HepG2 (cell line): ENCODE results near the gene RUSF1. TPM values are rescaled to one million over a fixed set of nuclear protein-coding genes. Genes with fewer than 3 reads are reported as not detected.

Source experiments
- ATAC-seq: fragments of 200-7000 bp; cut with Tn5 transposase; 3 replicates; pipeline ENCODE4 v1.9.1; 2020; ENCODE audit warnings: mild to moderate bottlenecking, moderate library complexity
- BruUV-seq: library from RNA; stranded (reverse); fragments of 400-500 nt; replicated peaks from 2 replicates; lab custom pipeline; 2021; lab: Mats Ljungman, UMichigan
- CTCF ChIA-PET: fragments of 300-600 bp; formaldehyde crosslinking; extraction: SDS; loops from one replicate; lab custom pipeline; 2021; ENCODE audit warnings: low total read pairs, inconsistent platforms, low intra/inter-chr PET ratio; lab: Yijun Ruan, JAX
- POLR2A ChIA-PET: fragments of 350-600 bp; sonication (Branson Sonifier 250); formaldehyde crosslinking; loops from one replicate; lab custom pipeline; 2020; ENCODE audit warnings: antibody characterized with exemption, inconsistent platforms; lab: Yijun Ruan, JAX
- DNase-seq: peaks from one replicate; pipeline ENCODE4 v3.0.0-alpha.2; 2015; ENCODE audit warnings: low spot score
- FAIRE-seq: peaks from 3 replicates; lab custom pipeline; 2011; peaks lifted over from hg19 to GRCh38; lab: Jason Lieb, UNC
- H2AFZ ChIP-seq: one replicate; pipeline ENCODE4 v1.6.1; 2011; ENCODE audit warnings: low read length, inconsistent platforms
- H3K27ac ChIP-seq: fragments of 300-600 bp; 3 replicates; pipeline ENCODE4 v1.8.0; 2011; ENCODE audit warnings: mixed run types, mild to moderate bottlenecking, mixed read lengths, low read length, inconsistent platforms; ENCODE audit not compliant: insufficient read depth; ENCODE audit errors: extremely low read length
- H3K27me3 ChIP-seq, 2 experiments: fragments of 200-600 bp in 1 of 2; 2 replicates in 1 of 2; 3 replicates in 1 of 2; pipeline versions ENCODE4 v1.6.0 to v1.8.0; 2011; ENCODE audit warnings: low read length in 2 of 2, mild to moderate bottlenecking in 2 of 2, moderate library complexity in 2 of 2, inconsistent platforms in 1 of 2; ENCODE audit not compliant: insufficient read depth in 2 of 2, control insufficient read depth in 1 of 2
- H3K36me3 ChIP-seq, 2 experiments: fragments of 200-600 bp in 1 of 2; replicated peaks in 1 of 2; 2 replicates in 1 of 2; 3 replicates in 1 of 2; pipeline versions ENCODE4 v1.5.1 to v1.8.0; 2011; ENCODE audit warnings: low read length in 2 of 2, inconsistent platforms in 1 of 2; ENCODE audit not compliant: insufficient read depth in 2 of 2, control insufficient read depth in 1 of 2
- H3K4me1 ChIP-seq: 2 replicates; pipeline ENCODE4 v1.5.1; 2012; ENCODE audit warnings: low read length, inconsistent platforms; ENCODE audit not compliant: insufficient read depth
- H3K4me2 ChIP-seq: 2 replicates; pipeline ENCODE4 v1.6.0; 2011; ENCODE audit warnings: low read depth, low read length, inconsistent platforms
- H3K4me3 ChIP-seq, 3 experiments: fragments of 200-600 bp in 1 of 3; sonication (generic), shearing (Covaris generic) in 1 of 3; replicated peaks in 1 of 3; 2 replicates each; pipeline ENCODE4 v1.5.1; 2011 to 2016; ENCODE audit warnings: low read length in 3 of 3, inconsistent platforms in 2 of 3, low read depth in 2 of 3, mild to moderate bottlenecking in 2 of 3, control low read depth in 1 of 3, mixed read lengths in 1 of 3; ENCODE audit not compliant: insufficient read depth in 1 of 3
- H3K79me2 ChIP-seq: one replicate; pipeline ENCODE4 v1.6.1; 2011; ENCODE audit warnings: low read length, inconsistent platforms; ENCODE audit not compliant: insufficient read depth
- H3K9ac ChIP-seq: 2 replicates; pipeline ENCODE4 v1.6.0; 2011; ENCODE audit warnings: mild to moderate bottlenecking, low read depth, low read length, inconsistent platforms; ENCODE audit not compliant: insufficient read depth
- H3K9me3 ChIP-seq: 2 replicates; pipeline ENCODE4 v1.5.1; 2012; ENCODE audit warnings: mild to moderate bottlenecking, low read length
- H4K20me1 ChIP-seq: 2 replicates; pipeline ENCODE4 v1.6.0; 2011; ENCODE audit warnings: inconsistent platforms, mild to moderate bottlenecking, low read length, moderate library complexity; ENCODE audit not compliant: insufficient read depth
- DNMT1 ChIP-seq: sonication (generic); formaldehyde crosslinking; IDR thresholded peaks from 2 replicates; pipeline ENCODE4 v1.5.1; 2020; ENCODE audit warnings: mild to moderate bottlenecking, missing genetic modification reagents
- GABPB1 ChIP-seq: IDR thresholded peaks from 2 replicates; pipeline ENCODE4 v1.6.1; 2016; ENCODE audit warnings: mild to moderate bottlenecking, missing genetic modification reagents, moderate library complexity, missing compliant biosample characterization
- JUN ChIP-seq: sonication (generic); formaldehyde crosslinking; IDR thresholded peaks from 2 replicates; pipeline ENCODE4 v1.4.0; 2020; ENCODE audit warnings: mild to moderate bottlenecking, missing genetic modification reagents
- SP140L ChIP-seq: sonication (generic); formaldehyde crosslinking; IDR thresholded peaks from 2 replicates; pipeline ENCODE4 v1.4.0; 2020; ENCODE audit warnings: missing genetic modification reagents, borderline replicate concordance
- ZFP41 ChIP-seq: sonication (generic); formaldehyde crosslinking; IDR thresholded peaks from 2 replicates; pipeline ENCODE4 v1.4.0; 2020; ENCODE audit warnings: mild to moderate bottlenecking, missing genetic modification reagents, borderline replicate concordance
- ZNF234 ChIP-seq: sonication (generic); formaldehyde crosslinking; conservative IDR thresholded peaks from 2 replicates; pipeline ENCODE4 v1.5.1; 2020; ENCODE audit warnings: mild to moderate bottlenecking, missing genetic modification reagents
- ZNF253 ChIP-seq: sonication (generic); formaldehyde crosslinking; IDR thresholded peaks from 2 replicates; pipeline ENCODE4 v1.8.0; 2022; ENCODE audit warnings: mild to moderate bottlenecking, missing genetic modification reagents, borderline replicate concordance
- ZNF570 ChIP-seq: sonication (generic); formaldehyde crosslinking; IDR thresholded peaks from 2 replicates; pipeline ENCODE4 v1.4.0; 2020; ENCODE audit warnings: mild to moderate bottlenecking, missing genetic modification reagents, borderline replicate concordance
- WGBS: methylation state at CpG from one replicate; pipeline ENCODE4 v1.1.6; 2017; ENCODE audit warnings: low lambda C conversion rate; 5-methylcytosine and 5-hydroxymethylcytosine counted together
- in situ Hi-C: cut with HindIII; loops from 2 replicates; pipeline ENCODE4 v1.10.0; 2017; ENCODE audit warnings: low pct_unique_long_range_greater_than_20kb; ENCODE audit not compliant: extremely low pct_ligation_motif_present
- intact Hi-C: fragments of 100-400 bp; cut with micrococcal nuclease; formaldehyde crosslinking; loops from one replicate; pipeline ENCODE4 v1.10.0; 2022; ENCODE audit not compliant: unreplicated experiment
- polyA plus RNA-seq, 8 experiments: library from polyadenylated mRNA; depleted of rRNA in 3 of 8; stranded (reverse) in 7 of 8; unstranded in 1 of 8; fragments of >200 nt; fragmentation: Illumina TruSeq in 4 of 8; extraction: Trizol in 4 of 8; gene quantifications; 2 replicates each; pipeline versions ENCODE4 v1.2.1 to v1.2.3, GENCODE V29; 2011 to 2016; ENCODE audit warnings: low read depth in 4 of 8, missing spikeins in 1 of 8, mixed read lengths in 1 of 8; ENCODE audit not compliant: insufficient read depth in 1 of 8
- total RNA-seq, 5 experiments: library from RNA; depleted of rRNA; stranded (reverse); fragments of >200 nt; fragmentation: Illumina TruSeq; extraction: Trizol; gene quantifications; 2 replicates each; pipeline ENCODE4 v1.2.3, GENCODE V29; 2016; ENCODE audit warnings: low read depth in 1 of 5
- TF ChIP-seq, protein P1 (sequence below): sonication (generic); formaldehyde crosslinking; IDR thresholded peaks from 2 replicates; pipeline ENCODE4 v1.4.0; 2020; ENCODE audit warnings: missing genetic modification reagents
- TF ChIP-seq, protein P2 (sequence below): sonication (generic); formaldehyde crosslinking; IDR thresholded peaks from 2 replicates; pipeline ENCODE4 v1.4.0; 2020; ENCODE audit warnings: missing genetic modification reagents
- TF ChIP-seq, protein P3 (sequence below): sonication (generic); formaldehyde crosslinking; IDR thresholded peaks from 2 replicates; pipeline ENCODE4 v1.8.1; 2023; ENCODE audit warnings: mild to moderate bottlenecking, missing genetic modification reagents
- TF ChIP-seq, protein P4 (sequence below): sonication (generic); formaldehyde crosslinking; IDR thresholded peaks from 2 replicates; pipeline ENCODE4 v1.9.0; 2021; ENCODE audit warnings: mild to moderate bottlenecking, missing genetic modification reagents

Gene RUSF1
- total and polyA plus RNA-seq, 2 of the 13 experiments (the other 11 are each of a cell fraction or from before 2014, with no cell fraction given): 40.8 to 50.2 TPM

DNA sequence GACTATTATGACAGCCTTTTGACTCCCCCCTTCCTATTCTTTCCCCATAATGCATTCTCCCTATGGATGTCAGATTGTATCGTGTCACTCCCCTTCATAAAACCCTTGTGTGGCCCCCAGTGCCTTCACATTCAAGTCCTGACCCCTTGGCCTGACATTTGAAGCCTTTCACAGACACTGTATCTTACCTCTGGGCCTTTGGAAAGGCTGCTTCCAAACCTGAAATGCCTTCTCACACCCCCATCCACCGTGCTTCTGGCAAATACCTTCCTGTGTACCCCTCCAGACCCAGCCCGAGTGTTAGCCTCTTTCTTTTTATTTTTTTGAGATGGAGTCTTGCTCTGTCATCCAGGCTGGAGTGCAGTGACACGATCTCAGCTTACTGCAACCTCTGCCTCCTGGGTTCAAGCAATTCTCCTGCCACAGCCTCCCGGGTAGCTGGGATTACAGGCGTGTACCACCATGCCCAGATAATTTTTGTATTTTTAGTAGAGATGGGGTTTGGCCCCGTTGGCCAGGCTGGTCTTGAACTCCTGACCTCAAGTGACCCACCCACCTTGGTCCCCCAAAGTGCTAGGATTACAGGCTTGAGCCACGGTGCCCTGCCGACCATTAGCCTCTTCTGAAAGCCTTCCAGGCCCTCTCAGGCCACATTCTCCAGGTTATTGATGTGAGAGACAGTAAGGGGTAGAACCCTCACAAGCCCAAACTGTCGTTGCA is 46.8 kb downstream of the RUSF1 start:
- DNase-seq (no peak), ATAC-seq (no peak), FAIRE-seq (no peak)
- no peaks in the 10 kb centered on the region for H3K9me3 ChIP-seq
- TF ChIP-seq, protein P1, sequence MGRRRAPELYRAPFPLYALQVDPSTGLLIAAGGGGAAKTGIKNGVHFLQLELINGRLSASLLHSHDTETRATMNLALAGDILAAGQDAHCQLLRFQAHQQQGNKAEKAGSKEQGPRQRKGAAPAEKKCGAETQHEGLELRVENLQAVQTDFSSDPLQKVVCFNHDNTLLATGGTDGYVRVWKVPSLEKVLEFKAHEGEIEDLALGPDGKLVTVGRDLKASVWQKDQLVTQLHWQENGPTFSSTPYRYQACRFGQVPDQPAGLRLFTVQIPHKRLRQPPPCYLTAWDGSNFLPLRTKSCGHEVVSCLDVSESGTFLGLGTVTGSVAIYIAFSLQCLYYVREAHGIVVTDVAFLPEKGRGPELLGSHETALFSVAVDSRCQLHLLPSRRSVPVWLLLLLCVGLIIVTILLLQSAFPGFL (CRISPR knock-in tag): no peak
- TF ChIP-seq, protein P2, sequence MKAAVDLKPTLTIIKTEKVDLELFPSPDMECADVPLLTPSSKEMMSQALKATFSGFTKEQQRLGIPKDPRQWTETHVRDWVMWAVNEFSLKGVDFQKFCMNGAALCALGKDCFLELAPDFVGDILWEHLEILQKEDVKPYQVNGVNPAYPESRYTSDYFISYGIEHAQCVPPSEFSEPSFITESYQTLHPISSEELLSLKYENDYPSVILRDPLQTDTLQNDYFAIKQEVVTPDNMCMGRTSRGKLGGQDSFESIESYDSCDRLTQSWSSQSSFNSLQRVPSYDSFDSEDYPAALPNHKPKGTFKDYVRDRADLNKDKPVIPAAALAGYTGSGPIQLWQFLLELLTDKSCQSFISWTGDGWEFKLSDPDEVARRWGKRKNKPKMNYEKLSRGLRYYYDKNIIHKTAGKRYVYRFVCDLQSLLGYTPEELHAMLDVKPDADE: no peak
- TF ChIP-seq SP140L: no peak
- no peak for TF ChIP-seq GABPB1
- no peak for TF ChIP-seq ZNF253 (CRISPR knock-in tag)
- no peak for TF ChIP-seq ZNF234 (CRISPR knock-in tag)
- no peak for TF ChIP-seq ZNF570 (CRISPR knock-in tag)
- TF ChIP-seq DNMT1 (CRISPR knock-in tag): no peak
- TF ChIP-seq, protein P3, sequence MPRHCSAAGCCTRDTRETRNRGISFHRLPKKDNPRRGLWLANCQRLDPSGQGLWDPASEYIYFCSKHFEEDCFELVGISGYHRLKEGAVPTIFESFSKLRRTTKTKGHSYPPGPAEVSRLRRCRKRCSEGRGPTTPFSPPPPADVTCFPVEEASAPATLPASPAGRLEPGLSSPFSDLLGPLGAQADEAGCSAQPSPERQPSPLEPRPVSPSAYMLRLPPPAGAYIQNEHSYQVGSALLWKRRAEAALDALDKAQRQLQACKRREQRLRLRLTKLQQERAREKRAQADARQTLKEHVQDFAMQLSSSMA (CRISPR knock-in tag): no peak
- TF ChIP-seq, protein P4, sequence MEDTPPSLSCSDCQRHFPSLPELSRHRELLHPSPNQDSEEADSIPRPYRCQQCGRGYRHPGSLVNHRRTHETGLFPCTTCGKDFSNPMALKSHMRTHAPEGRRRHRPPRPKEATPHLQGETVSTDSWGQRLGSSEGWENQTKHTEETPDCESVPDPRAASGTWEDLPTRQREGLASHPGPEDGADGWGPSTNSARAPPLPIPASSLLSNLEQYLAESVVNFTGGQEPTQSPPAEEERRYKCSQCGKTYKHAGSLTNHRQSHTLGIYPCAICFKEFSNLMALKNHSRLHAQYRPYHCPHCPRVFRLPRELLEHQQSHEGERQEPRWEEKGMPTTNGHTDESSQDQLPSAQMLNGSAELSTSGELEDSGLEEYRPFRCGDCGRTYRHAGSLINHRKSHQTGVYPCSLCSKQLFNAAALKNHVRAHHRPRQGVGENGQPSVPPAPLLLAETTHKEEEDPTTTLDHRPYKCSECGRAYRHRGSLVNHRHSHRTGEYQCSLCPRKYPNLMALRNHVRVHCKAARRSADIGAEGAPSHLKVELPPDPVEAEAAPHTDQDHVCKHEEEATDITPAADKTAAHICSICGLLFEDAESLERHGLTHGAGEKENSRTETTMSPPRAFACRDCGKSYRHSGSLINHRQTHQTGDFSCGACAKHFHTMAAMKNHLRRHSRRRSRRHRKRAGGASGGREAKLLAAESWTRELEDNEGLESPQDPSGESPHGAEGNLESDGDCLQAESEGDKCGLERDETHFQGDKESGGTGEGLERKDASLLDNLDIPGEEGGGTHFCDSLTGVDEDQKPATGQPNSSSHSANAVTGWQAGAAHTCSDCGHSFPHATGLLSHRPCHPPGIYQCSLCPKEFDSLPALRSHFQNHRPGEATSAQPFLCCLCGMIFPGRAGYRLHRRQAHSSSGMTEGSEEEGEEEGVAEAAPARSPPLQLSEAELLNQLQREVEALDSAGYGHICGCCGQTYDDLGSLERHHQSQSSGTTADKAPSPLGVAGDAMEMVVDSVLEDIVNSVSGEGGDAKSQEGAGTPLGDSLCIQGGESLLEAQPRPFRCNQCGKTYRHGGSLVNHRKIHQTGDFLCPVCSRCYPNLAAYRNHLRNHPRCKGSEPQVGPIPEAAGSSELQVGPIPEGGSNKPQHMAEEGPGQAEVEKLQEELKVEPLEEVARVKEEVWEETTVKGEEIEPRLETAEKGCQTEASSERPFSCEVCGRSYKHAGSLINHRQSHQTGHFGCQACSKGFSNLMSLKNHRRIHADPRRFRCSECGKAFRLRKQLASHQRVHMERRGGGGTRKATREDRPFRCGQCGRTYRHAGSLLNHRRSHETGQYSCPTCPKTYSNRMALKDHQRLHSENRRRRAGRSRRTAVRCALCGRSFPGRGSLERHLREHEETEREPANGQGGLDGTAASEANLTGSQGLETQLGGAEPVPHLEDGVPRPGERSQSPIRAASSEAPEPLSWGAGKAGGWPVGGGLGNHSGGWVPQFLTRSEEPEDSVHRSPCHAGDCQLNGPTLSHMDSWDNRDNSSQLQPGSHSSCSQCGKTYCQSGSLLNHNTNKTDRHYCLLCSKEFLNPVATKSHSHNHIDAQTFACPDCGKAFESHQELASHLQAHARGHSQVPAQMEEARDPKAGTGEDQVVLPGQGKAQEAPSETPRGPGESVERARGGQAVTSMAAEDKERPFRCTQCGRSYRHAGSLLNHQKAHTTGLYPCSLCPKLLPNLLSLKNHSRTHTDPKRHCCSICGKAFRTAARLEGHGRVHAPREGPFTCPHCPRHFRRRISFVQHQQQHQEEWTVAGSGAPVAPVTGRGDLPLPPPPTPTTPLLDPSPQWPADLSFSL (CRISPR knock-in tag): no peak
- TF ChIP-seq ZFP41 (CRISPR knock-in tag): no peak
- TF ChIP-seq JUN: no peak
- H3K4me2 ChIP-seq: no peak overlapping the region
- CTCF ChIA-PET: no interaction called here
- H2AFZ ChIP-seq: no peak overlapping the region
- intact Hi-C loops (no loop called here), in situ Hi-C loops (no loop called here)
- H3K4me1 ChIP-seq: peaks cover 28% of the 10 kb centered on the region
- H4K20me1 ChIP-seq: peaks cover 30% of the 10 kb centered on the region
- peaks cover 35% of the 10 kb centered on the region for H3K79me2 ChIP-seq
- BruUV-seq: no TSS peak
- no peak overlapping the region for H3K9ac ChIP-seq
- H3K27ac ChIP-seq: no peak overlapping the region
- H3K27me3 ChIP-seq: no peaks in the 10 kb centered on the region; a peak in 1 of 5 replicates
- H3K36me3 ChIP-seq: peaks cover 33 to 45% of the 10 kb centered on the region in 2 experiments
- no peak overlapping the region for H3K4me3 ChIP-seq
- 92% methylated on average over 10 of the region's 10 CpGs for WGBS
- POLR2A ChIA-PET: interaction anchor here (1.0 to 8.3 kb wide), 7 partner anchors 10 to 343 kb away, joined by 3 to 110 read pairs (median 8); partner anchors contain the start of genes FUS and RUSF1
